K562 (cell line): Measurements from ENCODE around the gene CLEC1A. TPM values are rescaled to one million over a fixed set of nuclear protein-coding genes. Genes with fewer than 3 reads are reported as not detected.

ENCODE experiments used
- ATF7 ChIP-seq: fragments of 450-650 bp; IDR thresholded peaks from 2 replicates; pipeline ENCODE4 v1.7.1; 2014; ENCODE audit warnings: mild to moderate bottlenecking, moderate library complexity
- BRCA1 ChIP-seq, 2 experiments: fragments of 450-650 bp in 1 of 2; sonication (generic) in 1 of 2; formaldehyde crosslinking in 1 of 2; IDR thresholded peaks; 2 replicates each; pipeline versions ENCODE4 v1.5.0 to v1.6.1; 2017 to 2020; ENCODE audit warnings: mild to moderate bottlenecking in 1 of 2, missing genetic modification reagents in 1 of 2
- CBFA2T2 ChIP-seq: fragments of 450-650 bp; conservative IDR thresholded peaks from 2 replicates; pipeline ENCODE4 v1.6.1; 2017; ENCODE audit warnings: mild to moderate bottlenecking
- CREM ChIP-seq: IDR thresholded peaks from 2 replicates; pipeline ENCODE4 v1.6.1; 2014; ENCODE audit warnings: antibody characterized with exemption, low read depth
- EGR1 ChIP-seq: fragments of 450-650 bp; conservative IDR thresholded peaks from 2 replicates; pipeline ENCODE4 v1.6.1; 2017; ENCODE audit warnings: mild to moderate bottlenecking
- FOXM1 ChIP-seq, 2 experiments: fragments of 450-650 bp in 1 of 2; sonication (generic) in 1 of 2; formaldehyde crosslinking in 1 of 2; IDR thresholded peaks; 2 replicates each; pipeline versions ENCODE4 v1.6.1 to v1.9.0; 2017 to 2022; ENCODE audit warnings: low read depth in 2 of 2, mild to moderate bottlenecking in 2 of 2, missing genetic modification reagents in 1 of 2, moderate library complexity in 1 of 2
- GTF3C2 ChIP-seq: IDR thresholded peaks from 3 replicates; pipeline ENCODE4 v1.6.1; 2011; ENCODE audit warnings: borderline replicate concordance, mild to moderate bottlenecking, moderate library complexity; ENCODE audit not compliant: insufficient read length; ENCODE audit errors: extremely low read depth
- HNRNPK ChIP-seq: fragments of 200-400 bp; formaldehyde crosslinking; IDR thresholded peaks from one replicate; pipeline ENCODE4 v1.6.1; 2018; ENCODE audit warnings: mild to moderate bottlenecking, low read depth, low read length; ENCODE audit not compliant: poor library complexity, severe bottlenecking
- MAFF ChIP-seq: IDR thresholded peaks from 2 replicates; pipeline ENCODE4 v1.6.1; 2012; ENCODE audit warnings: low read length, improper control_type of control experiment
- MCM3 ChIP-seq: fragments of 450-650 bp; IDR thresholded peaks from 2 replicates; pipeline ENCODE4 v1.6.1; 2016
- MNT ChIP-seq, 2 experiments: fragments of 450-650 bp; conservative IDR thresholded peaks; 2 replicates each; pipeline ENCODE4 v1.6.1; 2017; ENCODE audit warnings: mild to moderate bottlenecking in 2 of 2, moderate library complexity in 2 of 2
- MXD1 ChIP-seq: fragments of 250-450 bp; sonication (Bioruptor Pico); IDR thresholded peaks from 2 replicates; pipeline ENCODE4 v1.8.0; 2021; ENCODE audit warnings: borderline replicate concordance, mild to moderate bottlenecking, moderate library complexity; ENCODE audit not compliant: poor library complexity, severe bottlenecking
- NCOA2 ChIP-seq, 2 experiments: fragments of 450-650 bp; IDR thresholded peaks; 2 replicates each; pipeline ENCODE4 v1.6.1; 2018; ENCODE audit warnings: mild to moderate bottlenecking in 2 of 2, moderate library complexity in 1 of 2; ENCODE audit not compliant: partially characterized antibody in 2 of 2
- NFRKB ChIP-seq: fragments of 450-650 bp; IDR thresholded peaks from 2 replicates; pipeline ENCODE4 v1.6.1; 2016; ENCODE audit warnings: low read depth
- PHF8 ChIP-seq: fragments of 200-600 bp; sonication (generic); IDR thresholded peaks from 2 replicates; pipeline ENCODE4 v1.6.1; 2012; ENCODE audit warnings: mixed run types, mild to moderate bottlenecking, inconsistent platforms, low read length, moderate library complexity, borderline replicate concordance
- SIN3B ChIP-seq: fragments of 450-650 bp; IDR thresholded peaks from 2 replicates; pipeline ENCODE4 v1.6.1; 2017; ENCODE audit warnings: low read depth, mild to moderate bottlenecking, moderate library complexity
- SIRT6 ChIP-seq: IDR thresholded peaks from one replicate; pipeline ENCODE4 v1.6.1; 2012; ENCODE audit warnings: low read depth, mild to moderate bottlenecking, control low read depth, inconsistent platforms, low read length, moderate library complexity
- TCFL5 ChIP-seq: fragments of 250-450 bp; sonication (Bioruptor Pico); conservative IDR thresholded peaks from 2 replicates; pipeline ENCODE4 v1.6.1; 2021; ENCODE audit warnings: mild to moderate bottlenecking, moderate library complexity, matching md5 sums
- TGIF2 ChIP-seq: sonication (generic); formaldehyde crosslinking; IDR thresholded peaks from 2 replicates; pipeline ENCODE4 v1.8.1; 2022; ENCODE audit warnings: mild to moderate bottlenecking, missing genetic modification reagents, moderate library complexity
- ZNF444 ChIP-seq: fragments of 250-450 bp; sonication (Bioruptor Pico); IDR thresholded peaks from 2 replicates; pipeline ENCODE4 v1.4.0; 2020; ENCODE audit warnings: mild to moderate bottlenecking, moderate library complexity
- polyA plus RNA-seq, 8 experiments: library from polyadenylated mRNA; depleted of rRNA in 4 of 8; stranded (reverse) in 5 of 8; unstranded in 3 of 8; fragments of >200 nt; fragmentation: Nextera tagmentation in 2 of 8; fragmentation: Illumina TruSeq in 1 of 8; extraction: Ambion mirVana in 2 of 8; extraction: Trizol in 1 of 8; gene quantifications; 2 replicates each; pipeline versions ENCODE4 v1.2.1 to v1.2.3, GENCODE V29; 2011 to 2014; ENCODE audit warnings: inconsistent platforms in 1 of 8, missing spikeins in 1 of 8
- total RNA-seq, 7 experiments: library from RNA; depleted of rRNA in 6 of 7; stranded (reverse); fragments of >200 nt in 6 of 7; fragmentation: Illumina TruSeq in 2 of 7; extraction: Trizol in 2 of 7; gene quantifications; 2 replicates each; pipeline versions ENCODE4 v1.2.1 to v1.2.3, GENCODE V29; 2011 to 2021; ENCODE audit warnings: low replicate concordance in 1 of 7
- TF ChIP-seq, protein P1 (sequence below): fragments of 450-650 bp; IDR thresholded peaks from 2 replicates; pipeline ENCODE4 v1.6.1; 2018; ENCODE audit not compliant: partially characterized antibody

CLEC1A gene
- total and polyA plus RNA-seq, 9 of the 15 experiments (the other 6 are each of a cell fraction or from before 2014, with no cell fraction given) = 0.04 TPM; not detected in 8

- TF ChIP-seq MNT (conservative IDR thresholded peaks at IDR 0.05) = no peak
- no peak for TF ChIP-seq SIRT6
- TF ChIP-seq HNRNPK = no peak
- TF ChIP-seq PHF8 = no peak
- no peak for TF ChIP-seq NFRKB
- no peak for TF ChIP-seq ATF7
- peak; percentile 25; the same call in 1 of the 2 replicates for TF ChIP-seq MAFF
- TF ChIP-seq TCFL5 = no peak
- TF ChIP-seq FOXM1 (IDR thresholded peaks at IDR 0.05; ENCODE audit: low read depth) = no peak
- TF ChIP-seq FOXM1 (CRISPR knock-in tag; IDR thresholded peaks at IDR 0.05; ENCODE audit: low read depth) = no peak
- no peak for TF ChIP-seq MCM3
- no peak for TF ChIP-seq BRCA1 (IDR thresholded peaks at IDR 0.05)
- no peak for TF ChIP-seq BRCA1 (CRISPR knock-in tag; IDR thresholded peaks at IDR 0.05)
- TF ChIP-seq GTF3C2 = no peak
- TF ChIP-seq SIN3B = no peak
- no peak for TF ChIP-seq ZNF444 (CRISPR knock-in tag)
- TF ChIP-seq TGIF2 (CRISPR knock-in tag) = no peak
- TF ChIP-seq CREM = no peak
- TF ChIP-seq EGR1 = no peak
- TF ChIP-seq CBFA2T2 = no peak
- TF ChIP-seq NCOA2 (IDR thresholded peaks at IDR 0.05; ENCODE audit: partially characterized antibody in 2 of 2) = no peak
- TF ChIP-seq, protein P1, sequence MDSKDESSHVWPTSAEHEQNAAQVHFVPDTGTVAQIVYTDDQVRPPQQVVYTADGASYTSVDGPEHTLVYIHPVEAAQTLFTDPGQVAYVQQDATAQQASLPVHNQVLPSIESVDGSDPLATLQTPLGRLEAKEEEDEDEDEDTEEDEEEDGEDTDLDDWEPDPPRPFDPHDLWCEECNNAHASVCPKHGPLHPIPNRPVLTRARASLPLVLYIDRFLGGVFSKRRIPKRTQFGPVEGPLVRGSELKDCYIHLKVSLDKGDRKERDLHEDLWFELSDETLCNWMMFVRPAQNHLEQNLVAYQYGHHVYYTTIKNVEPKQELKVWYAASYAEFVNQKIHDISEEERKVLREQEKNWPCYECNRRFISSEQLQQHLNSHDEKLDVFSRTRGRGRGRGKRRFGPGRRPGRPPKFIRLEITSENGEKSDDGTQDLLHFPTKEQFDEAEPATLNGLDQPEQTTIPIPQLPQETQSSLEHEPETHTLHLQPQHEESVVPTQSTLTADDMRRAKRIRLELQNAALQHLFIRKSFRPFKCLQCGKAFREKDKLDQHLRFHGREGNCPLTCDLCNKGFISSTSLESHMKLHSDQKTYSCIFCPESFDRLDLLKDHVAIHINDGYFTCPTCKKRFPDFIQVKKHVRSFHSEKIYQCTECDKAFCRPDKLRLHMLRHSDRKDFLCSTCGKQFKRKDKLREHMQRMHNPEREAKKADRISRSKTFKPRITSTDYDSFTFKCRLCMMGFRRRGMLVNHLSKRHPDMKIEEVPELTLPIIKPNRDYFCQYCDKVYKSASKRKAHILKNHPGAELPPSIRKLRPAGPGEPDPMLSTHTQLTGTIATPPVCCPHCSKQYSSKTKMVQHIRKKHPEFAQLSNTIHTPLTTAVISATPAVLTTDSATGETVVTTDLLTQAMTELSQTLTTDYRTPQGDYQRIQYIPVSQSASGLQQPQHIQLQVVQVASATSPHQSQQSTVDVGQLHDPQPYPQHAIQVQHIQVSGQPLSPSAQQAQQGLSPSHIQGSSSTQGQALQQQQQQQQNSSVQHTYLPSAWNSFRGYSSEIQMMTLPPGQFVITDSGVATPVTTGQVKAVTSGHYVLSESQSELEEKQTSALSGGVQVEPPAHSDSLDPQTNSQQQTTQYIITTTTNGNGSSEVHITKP = no peak
- no peak for TF ChIP-seq MXD1 (CRISPR knock-in tag)
Measured at GRCh38 chr12:10140001-10140400, 41.2 kb upstream of the CLEC1A start (continued).
